IMR-90 (cell line): ENCODE results near the gene STEAP3. TPM values are rescaled to one million over a fixed set of nuclear protein-coding genes. Genes with fewer than 3 reads are reported as not detected.

ENCODE experiments used
- ATAC-seq: fragments of 200-7000 bp; cut with Tn5 transposase; 2 replicates; pipeline ENCODE4 v1.9.1; 2020; ENCODE audit warnings: low read depth, mild to moderate bottlenecking, moderate library complexity
- BruUV-seq: library from RNA; stranded (reverse); fragments of 400-500 nt; replicated peaks from 2 replicates; lab custom pipeline; 2021; lab: Mats Ljungman, UMichigan
- CTCF ChIA-PET: fragments of 300-600 bp; formaldehyde crosslinking; extraction: SDS; loops from one replicate; lab custom pipeline; 2021; ENCODE audit warnings: antibody characterized with exemption; lab: Yijun Ruan, JAX
- POLR2A ChIA-PET: fragments of 300-600 bp; sonication (Branson Sonifier 250); formaldehyde crosslinking; loops from one replicate; lab custom pipeline; 2022; ENCODE audit warnings: antibody characterized with exemption; ENCODE audit not compliant: unreplicated experiment; lab: Charles Lee
- DNase-seq: peaks from one replicate; pipeline ENCODE4 v3.0.0; 2013
- H2AFZ ChIP-seq: replicated peaks from 2 replicates; pipeline ENCODE3; 2013; ENCODE audit warnings: low read length, mild to moderate bottlenecking; ENCODE audit not compliant: poor library complexity
- H2AK5ac ChIP-seq: 2 replicates; pipeline ENCODE4 v1.6.1; 2013; ENCODE audit warnings: low read depth, low read length, inconsistent platforms
- H2AK9ac ChIP-seq: replicated peaks from 2 replicates; pipeline ENCODE3; 2013; ENCODE audit warnings: mild to moderate bottlenecking, low read depth, low read length, moderate library complexity; ENCODE audit not compliant: poor library complexity
- H2BK120ac ChIP-seq: 2 replicates; pipeline ENCODE4 v1.6.1; 2013; ENCODE audit warnings: low read depth, low read length, inconsistent platforms
- H2BK15ac ChIP-seq: 3 replicates; pipeline ENCODE4 v1.6.1; 2013; ENCODE audit warnings: low read depth, low read length, inconsistent platforms
- H2BK20ac ChIP-seq: 2 replicates; pipeline ENCODE4 v1.6.1; 2013; ENCODE audit warnings: low read depth, mild to moderate bottlenecking, inconsistent platforms, low read length, moderate library complexity
- H2BK5ac ChIP-seq: 2 replicates; pipeline ENCODE4 v1.6.1; 2013; ENCODE audit warnings: mild to moderate bottlenecking, low read depth, low read length, inconsistent platforms; ENCODE audit not compliant: poor library complexity, severe bottlenecking
- H3K14ac ChIP-seq: replicated peaks from 2 replicates; pipeline ENCODE4 v1.6.1; 2013; ENCODE audit warnings: low read depth, low read length, inconsistent platforms
- H3K18ac ChIP-seq: 2 replicates; pipeline ENCODE4 v1.6.1; 2013; ENCODE audit warnings: low read depth, low read length, control low read depth
- H3K23ac ChIP-seq: 2 replicates; pipeline ENCODE4 v1.6.1; 2013; ENCODE audit warnings: low read depth, low read length, inconsistent platforms
- H3K27ac ChIP-seq: 2 replicates; pipeline ENCODE4 v1.5.1; 2013; ENCODE audit warnings: mild to moderate bottlenecking, control low read depth, low read length; ENCODE audit not compliant: insufficient read depth
- H3K27me3 ChIP-seq: 2 replicates; pipeline ENCODE4 v1.6.1; 2013; ENCODE audit warnings: low read length; ENCODE audit not compliant: control insufficient read depth, insufficient read depth
- H3K36me3 ChIP-seq: 2 replicates; pipeline ENCODE4 v1.6.1; 2013; ENCODE audit warnings: low read length, mixed read lengths; ENCODE audit not compliant: control insufficient read depth, insufficient read depth
- H3K4ac ChIP-seq: 2 replicates; pipeline ENCODE4 v1.6.1; 2013; ENCODE audit warnings: low read depth, low read length, inconsistent platforms
- H3K4me1 ChIP-seq: 2 replicates; pipeline ENCODE4 v1.6.1; 2013; ENCODE audit warnings: low read length, mixed read lengths; ENCODE audit not compliant: control insufficient read depth, insufficient read depth
- H3K4me2 ChIP-seq: 2 replicates; pipeline ENCODE4 v1.6.1; 2013; ENCODE audit warnings: low read depth, mild to moderate bottlenecking, control low read depth, low read length, moderate library complexity
- H3K4me3 ChIP-seq: 2 replicates; pipeline ENCODE4 v1.5.1; 2013; ENCODE audit warnings: low read depth, mild to moderate bottlenecking, control low read depth, low read length, moderate library complexity; ENCODE audit not compliant: insufficient read depth
- H3K56ac ChIP-seq: 2 replicates; pipeline ENCODE4 v1.6.1; 2013; ENCODE audit warnings: low read length, inconsistent platforms; ENCODE audit not compliant: insufficient read depth; ENCODE audit errors: extremely low read depth
- H3K79me1 ChIP-seq, 2 experiments: 2 replicates each; pipeline ENCODE4 v1.6.1; 2013; ENCODE audit warnings: low read length in 2 of 2, inconsistent platforms in 1 of 2, low read depth in 1 of 2
- H3K9ac ChIP-seq: 2 replicates; pipeline ENCODE4 v1.6.1; 2013; ENCODE audit warnings: low read depth, low read length, control low read depth
- H3K9me1 ChIP-seq: 2 replicates; pipeline ENCODE4 v1.6.1; 2013; ENCODE audit warnings: low read length, inconsistent platforms; ENCODE audit not compliant: insufficient read depth
- H3K9me3 ChIP-seq: 2 replicates; pipeline ENCODE4 v1.6.1; 2013; ENCODE audit warnings: low read length; ENCODE audit not compliant: control insufficient read depth, insufficient read depth
- H4K20me1 ChIP-seq: 2 replicates; pipeline ENCODE4 v1.6.1; 2013; ENCODE audit warnings: low read length, inconsistent platforms; ENCODE audit not compliant: insufficient read depth
- H4K5ac ChIP-seq: 2 replicates; pipeline ENCODE4 v1.6.1; 2013; ENCODE audit warnings: mild to moderate bottlenecking, low read depth, low read length, control low read depth
- H4K8ac ChIP-seq, 2 experiments: 2 replicates each; pipeline ENCODE4 v1.6.1; 2013; ENCODE audit warnings: low read depth in 2 of 2, low read length in 2 of 2, control low read depth in 1 of 2, inconsistent platforms in 1 of 2
- H4K91ac ChIP-seq: 2 replicates; pipeline ENCODE4 v1.6.1; 2013; ENCODE audit warnings: low read depth, low read length, inconsistent platforms; ENCODE audit not compliant: insufficient read depth
- BHLHE40 ChIP-seq: fragments of 150-350 bp; IDR thresholded peaks from 2 replicates; pipeline ENCODE4 v1.6.1; 2016; ENCODE audit warnings: mild to moderate bottlenecking, low read depth, low read length
- CEBPB ChIP-seq: IDR thresholded peaks from 2 replicates; pipeline ENCODE4 v1.6.1; 2012; ENCODE audit warnings: low read depth, low read length, improper control_type of control experiment
- CHD1 ChIP-seq: IDR thresholded peaks from 2 replicates; pipeline ENCODE4 v1.6.1; 2012; ENCODE audit warnings: low read depth, low read length, improper control_type of control experiment
- CTCF ChIP-seq: conservative IDR thresholded peaks from 2 replicates; pipeline ENCODE4 v1.5.1; 2012; ENCODE audit warnings: mild to moderate bottlenecking, low read depth, low read length, improper control_type of control experiment
- ELK1 ChIP-seq: fragments of 150-350 bp; IDR thresholded peaks from 2 replicates; pipeline ENCODE4 v1.6.1; 2016; ENCODE audit warnings: low read depth, mild to moderate bottlenecking, low read length, moderate library complexity, borderline replicate concordance
- FOS ChIP-seq: fragments of 150-350 bp; IDR thresholded peaks from 2 replicates; pipeline ENCODE4 v1.6.1; 2016; ENCODE audit warnings: low read depth, low read length
- MAFK ChIP-seq: IDR thresholded peaks from 2 replicates; pipeline ENCODE4 v1.6.1; 2012; ENCODE audit warnings: low read depth, low read length, improper control_type of control experiment
- MAZ ChIP-seq: IDR thresholded peaks from 2 replicates; pipeline ENCODE4 v1.6.1; 2012; ENCODE audit warnings: low read depth, mild to moderate bottlenecking, low read length, improper control_type of control experiment, moderate library complexity, borderline replicate concordance
- MXI1 ChIP-seq: IDR thresholded peaks from 2 replicates; pipeline ENCODE4 v1.6.1; 2012; ENCODE audit warnings: low read depth, mild to moderate bottlenecking, low read length, moderate library complexity, borderline replicate concordance
- NFE2L2 ChIP-seq: fragments of 150-350 bp; IDR thresholded peaks from 2 replicates; pipeline ENCODE4 v1.6.1; 2016; ENCODE audit warnings: low read depth, mild to moderate bottlenecking, low read length
- POLR2A ChIP-seq: IDR thresholded peaks from 2 replicates; pipeline ENCODE4 v1.6.1; 2012; ENCODE audit warnings: mild to moderate bottlenecking, low read depth, low read length
- RAD21 ChIP-seq: IDR thresholded peaks from 2 replicates; pipeline ENCODE4 v1.6.1; 2012; ENCODE audit warnings: low read length, improper control_type of control experiment
- RCOR1 ChIP-seq: IDR thresholded peaks from 2 replicates; pipeline ENCODE4 v1.6.1; 2012; ENCODE audit warnings: mild to moderate bottlenecking, low read length, improper control_type of control experiment; ENCODE audit not compliant: insufficient replicate concordance
- SMC3 ChIP-seq: fragments of 150-350 bp; IDR thresholded peaks from 2 replicates; pipeline ENCODE4 v1.6.1; 2016; ENCODE audit warnings: low read depth, mild to moderate bottlenecking, antibody characterized with exemption, low read length, moderate library complexity
- USF2 ChIP-seq: fragments of 150-350 bp; IDR thresholded peaks from 2 replicates; pipeline ENCODE4 v1.6.1; 2017; ENCODE audit warnings: mild to moderate bottlenecking, antibody characterized with exemption, low read length, low read depth
- WGBS, 2 experiments: methylation state at CpG; one replicate each; pipeline versions ENCODE4 v1.1.5 to v1.1.7; 2013; ENCODE audit warnings: missing lambda C conversion rate in 2 of 2; ENCODE audit not compliant: insufficient read length in 1 of 2; ENCODE audit errors: extremely low coverage in 2 of 2; 5-methylcytosine and 5-hydroxymethylcytosine counted together
- dilution Hi-C: fragments of 300-500 bp; cut with HindIII; formaldehyde crosslinking; loops from one replicate; pipeline ENCODE4 v1.14.3; 2018; ENCODE audit warnings: low sequenced_read_pairs; ENCODE audit not compliant: unreplicated experiment
- in situ Hi-C: fragments of 300-500 bp; cut with MboI; formaldehyde crosslinking; loops from 3 replicates; pipeline ENCODE4 v1.14.3; 2019; ENCODE audit warnings: low sequenced_read_pairs, inconsistent platforms, mixed read lengths
- intact Hi-C: fragments of 100-400 bp; cut with micrococcal nuclease; formaldehyde crosslinking; loops from 2 replicates; pipeline ENCODE4 v1.10.0; 2022
- polyA plus RNA-seq, 3 experiments: library from polyadenylated mRNA; depleted of rRNA; stranded (reverse); fragments of >200 nt; gene quantifications; 2 replicates each; pipeline ENCODE4 v1.2.3, GENCODE V29; 2012; ENCODE audit warnings: low replicate concordance in 1 of 3
- total RNA-seq: library from RNA; depleted of rRNA; stranded (reverse); fragments of >200 nt; gene quantifications from 2 replicates; pipeline ENCODE4 v1.2.3, GENCODE V29; 2012

STEAP3 gene
- total and polyA plus RNA-seq, 2 of the 4 experiments (the other 2 are of a cell fraction), result 19.4 to 43.9 TPM

GRCh38 chr2:119218478-119219064 lies 5.1 kb upstream of the STEAP3 start:
- 0 out of 2 replicates have a peak overlapping the region, but pooled peaks have one; percentile 13 for H2BK120ac ChIP-seq
- H2AFZ ChIP-seq, result peak overlapping the region; percentile 75
- TF ChIP-seq CHD1, result no peak
- TF ChIP-seq RCOR1, result no peak
- no peak for TF ChIP-seq BHLHE40
- TF ChIP-seq CTCF, result peak; percentile 75
- no peak for TF ChIP-seq FOS
- TF ChIP-seq MAFK, result no peak
- peak; percentile 92 for TF ChIP-seq RAD21
- no peak for TF ChIP-seq CEBPB
- peak; percentile 90 for TF ChIP-seq SMC3
- TF ChIP-seq ELK1, result no peak
- TF ChIP-seq MXI1, result no peak
- no peak for TF ChIP-seq USF2
- no peak for TF ChIP-seq POLR2A
- TF ChIP-seq NFE2L2, result no peak
- no peak for TF ChIP-seq MAZ

More at GRCh38 chr2:119218478-119219064, 5.1 kb upstream of the STEAP3 start:
- peaks cover 3% of the 10 kb centered on the region; the same call in 1 of the 2 replicates for H3K4me1 ChIP-seq
- no peak overlapping the region; a peak in 1 of 4 replicates for H4K8ac ChIP-seq
- ChIA-PET CTCF (interaction anchor here (0.6 to 1.7 kb wide), 4 partner anchors 22 to 72 kb away, joined by 3 to 5 read pairs (median 4); no protein-coding TSS in a partner anchor), POLR2A (no interaction called here)
- H4K5ac ChIP-seq, result no peak overlapping the region
- no peak overlapping the region for H2BK5ac ChIP-seq
- intact Hi-C loops (loop anchor here (1.0 to 5.0 kb wide), 3 partner anchors 47 to 336 kb away; no protein-coding TSS in a partner anchor), in situ Hi-C loops (no loop called here), dilution Hi-C loops (no loop called here)
- H3K18ac ChIP-seq, result no peak overlapping the region
- H3K23ac ChIP-seq, result no peak overlapping the region; the same call in 1 of the 2 replicates
- H2AK9ac ChIP-seq, result peak overlapping the region; percentile 76
- BruUV-seq, result no TSS peak
- no peak overlapping the region for H3K4me3 ChIP-seq
- H3K27ac ChIP-seq, result no peak overlapping the region
- H3K36me3 ChIP-seq, result no peaks in the 10 kb centered on the region
- H2BK20ac ChIP-seq, result no peak overlapping the region; the same call in 1 of the 2 replicates
- no peaks in the 10 kb centered on the region for H3K9me3 ChIP-seq
- H3K27me3 ChIP-seq, result peaks cover 3% of the 10 kb centered on the region
- 19% methylated on average over 3 of the region's 6 CpGs; no CpG with 5 or more reads in 1 of the 2 experiments for WGBS, 2 experiments
- peak overlapping the region; percentile 34 for H4K91ac ChIP-seq
- H3K56ac ChIP-seq, result no peak overlapping the region
- H3K4me2 ChIP-seq, result no peak overlapping the region
- H3K9ac ChIP-seq, result no peak overlapping the region
- ATAC-seq (no peak), DNase-seq (peak; percentile 74)
- no peaks in the 10 kb centered on the region for H4K20me1 ChIP-seq
- no peak overlapping the region for H2BK15ac ChIP-seq
- H2AK5ac ChIP-seq, result 0 out of 2 replicates have a peak overlapping the region, but pooled peaks have one; percentile 39
- peak overlapping the region; percentile 27; the same call in 1 of the 2 replicates for H3K4ac ChIP-seq
- 0 out of 2 replicates have a peak, but pooled peaks cover 3% of the 10 kb centered on the region for H3K9me1 ChIP-seq
- H3K14ac ChIP-seq, result no peak overlapping the region
- no peaks in the 10 kb centered on the region for H3K79me1 ChIP-seq
